ENCODE data around the gene SHISAL2B.

DNA sequence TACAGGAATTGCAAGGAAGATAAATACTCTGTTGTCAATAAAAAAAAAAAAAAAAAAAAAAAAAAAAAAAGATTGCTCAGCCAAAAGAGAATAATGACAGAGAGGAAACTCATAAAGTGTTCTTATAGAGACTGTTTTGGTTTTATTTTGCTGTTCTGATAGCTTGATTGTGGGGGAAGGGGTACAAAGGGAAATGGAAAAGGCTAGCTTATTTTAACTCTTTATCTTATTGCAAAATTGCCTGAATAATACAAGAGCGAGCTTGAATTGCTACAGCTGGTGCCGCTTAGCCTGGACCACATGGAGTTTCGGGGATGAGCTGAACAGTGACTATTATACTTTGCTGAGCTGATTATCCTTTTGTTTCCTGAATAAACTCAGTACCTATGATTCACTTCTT, 31.0 kb upstream of the SHISAL2B start:
- TF ChIP-seq, protein P1, sequence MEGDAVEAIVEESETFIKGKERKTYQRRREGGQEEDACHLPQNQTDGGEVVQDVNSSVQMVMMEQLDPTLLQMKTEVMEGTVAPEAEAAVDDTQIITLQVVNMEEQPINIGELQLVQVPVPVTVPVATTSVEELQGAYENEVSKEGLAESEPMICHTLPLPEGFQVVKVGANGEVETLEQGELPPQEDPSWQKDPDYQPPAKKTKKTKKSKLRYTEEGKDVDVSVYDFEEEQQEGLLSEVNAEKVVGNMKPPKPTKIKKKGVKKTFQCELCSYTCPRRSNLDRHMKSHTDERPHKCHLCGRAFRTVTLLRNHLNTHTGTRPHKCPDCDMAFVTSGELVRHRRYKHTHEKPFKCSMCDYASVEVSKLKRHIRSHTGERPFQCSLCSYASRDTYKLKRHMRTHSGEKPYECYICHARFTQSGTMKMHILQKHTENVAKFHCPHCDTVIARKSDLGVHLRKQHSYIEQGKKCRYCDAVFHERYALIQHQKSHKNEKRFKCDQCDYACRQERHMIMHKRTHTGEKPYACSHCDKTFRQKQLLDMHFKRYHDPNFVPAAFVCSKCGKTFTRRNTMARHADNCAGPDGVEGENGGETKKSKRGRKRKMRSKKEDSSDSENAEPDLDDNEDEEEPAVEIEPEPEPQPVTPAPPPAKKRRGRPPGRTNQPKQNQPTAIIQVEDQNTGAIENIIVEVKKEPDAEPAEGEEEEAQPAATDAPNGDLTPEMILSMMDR (IDR thresholded peaks at IDR 0.05; ENCODE audit: low read depth, low read length): no peak
- TF ChIP-seq, protein P2, sequence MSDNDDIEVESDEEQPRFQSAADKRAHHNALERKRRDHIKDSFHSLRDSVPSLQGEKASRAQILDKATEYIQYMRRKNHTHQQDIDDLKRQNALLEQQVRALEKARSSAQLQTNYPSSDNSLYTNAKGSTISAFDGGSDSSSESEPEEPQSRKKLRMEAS (IDR thresholded peaks at IDR 0.05; ENCODE audit: low read depth, low read length): no peak
- TF ChIP-seq POLR2A (IDR thresholded peaks at IDR 0.05; ENCODE audit: extremely low read depth, insufficient read length): no peak
